Memory B cell (primary cell): ENCODE data around the gene PRR23A.
"Not testable (repeated sequence)": the region's sequence is repeated elsewhere in the genome, so short reads cannot be mapped to it uniquely, and the experiment has no call there.

ENCODE experiments used
- ATAC-seq: fragments of 150-1000 bp; cut with Tn5 transposase; 2 replicates; pipeline ENCODE4 v1.10.0; 2021; ENCODE audit warnings: low read depth, mild to moderate bottlenecking, moderate library complexity
- DNase-seq, 2 donors: peaks; one replicate each; pipeline ENCODE4 v3.0.0; 2022; ENCODE audit warnings: low spot score in 2 of 2
- H3K27ac Mint-ChIP-seq: one replicate; pipeline ENCODE4 v1.8.0; 2022; ENCODE audit warnings: mild to moderate bottlenecking, moderate library complexity, mixed read lengths
- H3K27me3 Mint-ChIP-seq: one replicate; pipeline ENCODE4 v1.8.0; 2022; ENCODE audit warnings: mixed read lengths
- H3K36me3 Mint-ChIP-seq: one replicate; pipeline ENCODE4 v1.8.0; 2022; ENCODE audit warnings: mild to moderate bottlenecking, mixed read lengths
- H3K4me1 Mint-ChIP-seq: one replicate; pipeline ENCODE4 v1.8.0; 2022; ENCODE audit warnings: mixed read lengths
- H3K4me3 Mint-ChIP-seq: one replicate; pipeline ENCODE4 v1.8.0; 2022; ENCODE audit warnings: mild to moderate bottlenecking, moderate library complexity, mixed read lengths
- H3K9me3 Mint-ChIP-seq: one replicate; pipeline ENCODE4 v1.8.0; 2022; ENCODE audit warnings: mixed read lengths

The PRR23A gene

GRCh38 chr3:139006051-139006716 lies at the start of gene PRR23A:
TSS of gene PRR23A (minus strand) at chr3:139006268. CDS start at chr3:139006268, 0 bp downstream.
- Mint-ChIP-seq H3K4me3 (no peak within 1 kb of the TSS), H3K27ac (no peak within 1 kb of the TSS), H3K36me3 (no peaks in the 10 kb centered on the region), H3K9me3 (peaks cover 11% of the 10 kb centered on the region), H3K4me1 (no peaks in the 10 kb centered on the region), H3K27me3 (peaks cover 5% of the 10 kb centered on the region)
- DNase-seq (no peak), ATAC-seq (no peak)

DNA sequence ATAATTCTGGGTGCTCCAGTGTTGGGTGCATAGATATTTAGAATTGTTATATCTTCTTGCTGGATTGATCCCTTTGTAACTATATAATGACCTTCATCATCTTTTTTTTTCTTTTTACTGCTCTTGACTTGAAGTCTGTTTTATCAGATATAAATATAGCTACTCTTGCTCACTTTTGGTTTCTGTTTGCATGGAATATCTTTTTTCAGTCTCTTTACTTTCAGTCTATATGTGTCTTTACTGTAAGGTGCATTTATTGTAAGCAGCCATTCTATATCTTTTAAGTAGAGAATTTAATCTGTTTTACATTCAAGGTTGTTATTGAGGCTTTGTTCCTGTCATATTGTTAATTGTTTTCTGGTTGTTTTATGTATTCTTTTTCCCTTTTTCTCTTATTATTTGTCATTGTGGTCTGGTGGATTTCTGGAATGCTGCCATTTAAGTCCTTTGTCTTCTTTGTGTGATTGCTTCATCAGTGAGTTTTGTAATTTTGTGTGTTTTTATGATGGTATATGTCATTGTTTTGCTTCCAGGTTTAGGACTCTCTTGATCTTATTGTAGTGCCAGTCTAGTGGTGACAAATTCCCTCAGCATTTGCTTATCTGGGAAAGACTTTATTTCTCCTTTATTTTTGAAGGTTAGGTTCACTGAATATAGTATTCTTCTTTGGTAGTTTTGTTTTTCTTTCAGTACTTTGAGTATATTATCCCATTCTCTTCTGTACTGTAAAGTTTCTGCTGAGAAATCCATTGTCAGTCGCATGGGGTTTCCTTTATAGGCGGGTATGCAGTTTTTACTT lies 46.9 kb upstream of the PRR23A start:
- Mint-ChIP-seq H3K27ac (no peak overlapping the region), H3K4me1 (no peaks in the 10 kb centered on the region), H3K36me3 (no peaks in the 10 kb centered on the region), H3K9me3 (peaks cover 20% of the 10 kb centered on the region), H3K4me3 (no peak overlapping the region), H3K27me3 (no peaks in the 10 kb centered on the region)
- ATAC-seq, result no peak
- DNase-seq, result no peak

- Mint-ChIP-seq H3K4me1 (no peaks in the 10 kb centered on the region), H3K36me3 (no peaks in the 10 kb centered on the region), H3K27ac (no peak within 1 kb of the TSS), H3K9me3 (peaks cover 12% of the 10 kb centered on the region), H3K4me3 (no peak within 1 kb of the TSS), H3K27me3 (peaks cover 2% of the 10 kb centered on the region)
- DNase-seq (no peak), ATAC-seq (no peak)
Measured at GRCh38 chr3:139044366-139045210, 38.5 kb upstream of the PRR23A start, which contains the start of gene PRR23C. TSS of gene PRR23C (minus strand) at chr3:139044892. CDS start at chr3:139044620, 272 bp downstream.

DNA sequence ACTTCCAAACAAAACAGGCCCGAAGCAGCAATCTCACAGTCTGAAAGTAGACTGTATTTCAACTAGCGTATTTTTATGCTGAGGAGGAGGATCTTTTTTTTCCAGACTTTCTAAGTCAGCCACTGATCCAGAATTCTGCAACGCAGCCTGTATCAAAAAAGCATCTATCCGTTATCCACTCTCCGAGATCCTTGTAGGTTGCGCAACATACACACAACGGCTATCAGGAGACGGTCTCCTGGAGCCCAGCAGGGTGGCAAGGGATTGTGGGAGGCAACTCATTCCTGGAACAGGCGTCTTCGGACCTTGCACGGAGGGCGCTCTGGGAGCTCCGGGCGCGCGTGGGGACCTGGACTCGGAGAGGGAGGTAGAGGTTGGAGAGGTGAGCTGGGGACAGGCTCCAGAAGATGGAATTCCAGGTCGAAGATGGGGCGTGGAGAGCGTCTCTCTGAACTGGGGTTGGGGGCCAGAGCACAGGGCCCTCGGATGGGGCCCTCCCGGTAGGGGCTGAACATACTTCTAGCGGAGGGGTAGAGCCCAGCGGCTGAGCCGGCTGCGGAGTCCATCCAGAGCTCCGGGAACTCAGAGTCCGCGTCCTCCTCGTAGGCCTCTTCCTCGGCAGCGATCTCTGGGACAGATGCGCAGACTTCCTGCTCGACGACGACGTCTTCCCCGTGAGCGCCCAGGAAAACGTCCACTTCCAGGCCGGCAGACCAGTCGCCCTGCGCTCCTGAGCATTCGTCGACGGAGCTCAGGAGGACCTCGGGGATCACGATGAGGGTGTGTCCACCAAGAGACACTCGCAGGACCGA lies 37.7 kb upstream of the PRR23A start:
- H3K4me3 Mint-ChIP-seq, result no peak overlapping the region
- H3K9me3 Mint-ChIP-seq, result peaks cover 9% of the 10 kb centered on the region
- no peaks in the 10 kb centered on the region for H3K36me3 Mint-ChIP-seq
- ATAC-seq, result no peak
- H3K27me3 Mint-ChIP-seq, result peaks cover 4% of the 10 kb centered on the region
- DNase-seq, result no peak
- H3K4me1 Mint-ChIP-seq, result no peaks in the 10 kb centered on the region
- H3K27ac Mint-ChIP-seq, result no peak overlapping the region

DNA sequence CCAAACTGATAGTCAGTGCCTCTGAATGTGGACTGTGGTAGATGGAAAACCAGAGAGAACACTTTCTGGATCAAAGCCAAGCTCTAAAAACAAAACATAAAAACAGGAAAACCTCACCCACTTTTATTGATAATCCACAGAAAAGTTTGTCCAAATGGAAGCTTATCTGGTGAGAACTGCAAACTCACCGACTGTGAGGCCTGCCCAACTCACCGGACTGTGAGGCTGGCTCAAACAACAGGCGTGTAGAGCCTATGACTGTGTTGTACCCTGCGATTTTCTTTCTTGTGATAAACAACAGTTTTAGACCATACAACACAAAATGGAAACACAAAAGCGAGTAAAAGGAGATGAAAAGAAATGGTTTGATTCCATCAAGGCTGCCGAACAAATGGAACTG lies 31.4 kb upstream of the PRR23A start:
- H3K4me3 Mint-ChIP-seq, result no peak overlapping the region
- H3K36me3 Mint-ChIP-seq, result no peaks in the 10 kb centered on the region
- peaks cover 10% of the 10 kb centered on the region for H3K27me3 Mint-ChIP-seq
- H3K9me3 Mint-ChIP-seq, result no peaks in the 10 kb centered on the region
- H3K4me1 Mint-ChIP-seq, result no peaks in the 10 kb centered on the region
- no peak overlapping the region for H3K27ac Mint-ChIP-seq
- DNase-seq, result no peak
- ATAC-seq, result no peak

GRCh38 chr3:139032326-139033002 lies 26.4 kb upstream of the PRR23A start:
- no peaks in the 10 kb centered on the region for H3K4me1 Mint-ChIP-seq
- no peak for DNase-seq
- H3K27me3 Mint-ChIP-seq, result no peaks in the 10 kb centered on the region
- no peak overlapping the region for H3K27ac Mint-ChIP-seq
- ATAC-seq, result no peak
- no peak overlapping the region for H3K4me3 Mint-ChIP-seq
- H3K36me3 Mint-ChIP-seq, result no peaks in the 10 kb centered on the region
- H3K9me3 Mint-ChIP-seq, result peaks cover 1% of the 10 kb centered on the region

DNA sequence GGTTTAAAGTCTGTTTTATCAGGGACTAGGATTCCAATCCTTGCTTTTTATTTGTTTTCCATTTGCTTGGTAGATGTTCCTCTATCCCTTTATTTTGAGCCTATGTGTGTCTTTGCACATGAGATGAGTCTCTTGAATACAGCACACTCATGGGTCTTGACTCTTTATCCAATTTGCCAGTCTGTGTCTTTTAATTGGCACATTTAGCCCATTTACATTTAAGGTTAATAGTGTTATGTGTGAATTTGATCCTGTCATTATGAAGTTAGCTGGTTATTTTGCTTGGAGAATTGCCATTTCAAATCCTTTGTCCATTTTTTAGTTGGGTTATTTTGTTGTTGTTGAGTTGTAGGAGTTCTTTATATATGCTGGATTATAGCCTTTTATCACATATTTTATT lies 24.5 kb upstream of the PRR23A start:
- not testable (repeated sequence) for ATAC-seq, H3K9me3 Mint-ChIP-seq, H3K27ac Mint-ChIP-seq, DNase-seq, H3K4me1 Mint-ChIP-seq, H3K36me3 Mint-ChIP-seq, H3K27me3 Mint-ChIP-seq, H3K4me3 Mint-ChIP-seq

DNA sequence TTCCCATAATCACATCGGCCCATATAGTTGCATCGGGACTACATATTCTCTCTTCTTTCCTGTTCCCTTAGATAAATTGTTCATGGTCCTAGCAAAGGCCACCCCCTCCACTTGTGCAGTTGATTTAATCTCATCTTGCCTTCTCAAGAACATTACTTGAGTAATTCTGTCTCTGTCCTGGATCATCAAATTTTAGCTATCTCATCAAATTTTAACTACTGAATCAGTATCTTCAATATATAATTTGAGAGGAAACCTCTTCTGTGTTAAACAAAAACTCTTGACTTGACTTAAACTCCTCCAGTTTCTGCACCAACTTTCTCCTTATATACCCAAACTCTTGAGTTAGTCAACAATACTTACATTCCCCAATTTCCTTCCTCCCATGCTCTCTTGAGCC lies 18.9 kb upstream of the PRR23A start:
- DNase-seq, result no peak
- H3K4me3 Mint-ChIP-seq, result no peak overlapping the region
- ATAC-seq, result no peak
- H3K4me1 Mint-ChIP-seq, result no peaks in the 10 kb centered on the region
- no peaks in the 10 kb centered on the region for H3K36me3 Mint-ChIP-seq
- no peaks in the 10 kb centered on the region for H3K27me3 Mint-ChIP-seq
- no peaks in the 10 kb centered on the region for H3K9me3 Mint-ChIP-seq
- no peak overlapping the region for H3K27ac Mint-ChIP-seq

GRCh38 chr3:139020868-139021234 lies 14.8 kb upstream of the PRR23A start, which contains the start of gene PRR23B:
TSS of gene PRR23B (minus strand) at chr3:139020926. CDS start at chr3:139020661, 265 bp downstream.
- peaks cover 4% of the 10 kb centered on the region for H3K27me3 Mint-ChIP-seq
- no peak within 1 kb of the TSS for H3K4me3 Mint-ChIP-seq
- H3K4me1 Mint-ChIP-seq, result no peaks in the 10 kb centered on the region
- DNase-seq (no peak), ATAC-seq (no peak)
- H3K36me3 Mint-ChIP-seq, result no peaks in the 10 kb centered on the region
- no peak within 1 kb of the TSS for H3K27ac Mint-ChIP-seq
- H3K9me3 Mint-ChIP-seq, result peaks cover 2% of the 10 kb centered on the region

GRCh38 chr3:139020036-139020867 lies 14.2 kb upstream of the PRR23A start:
- ATAC-seq, result no peak
- Mint-ChIP-seq H3K36me3 (no peaks in the 10 kb centered on the region), H3K4me1 (no peaks in the 10 kb centered on the region), H3K4me3 (no peak overlapping the region), H3K27me3 (peaks cover 4% of the 10 kb centered on the region), H3K27ac (no peak overlapping the region), H3K9me3 (peaks cover 2% of the 10 kb centered on the region)
- DNase-seq, result no peak

- no peaks in the 10 kb centered on the region for H3K36me3 Mint-ChIP-seq
- H3K27ac Mint-ChIP-seq, result no peak overlapping the region
- DNase-seq, result no peak
- H3K27me3 Mint-ChIP-seq, result peaks cover 4% of the 10 kb centered on the region
- ATAC-seq, result no peak
- no peak overlapping the region for H3K4me3 Mint-ChIP-seq
- H3K9me3 Mint-ChIP-seq, result peaks cover 12% of the 10 kb centered on the region
- no peaks in the 10 kb centered on the region for H3K4me1 Mint-ChIP-seq
Measured at GRCh38 chr3:139016430-139017048, 10.5 kb upstream of the PRR23A start.

DNA sequence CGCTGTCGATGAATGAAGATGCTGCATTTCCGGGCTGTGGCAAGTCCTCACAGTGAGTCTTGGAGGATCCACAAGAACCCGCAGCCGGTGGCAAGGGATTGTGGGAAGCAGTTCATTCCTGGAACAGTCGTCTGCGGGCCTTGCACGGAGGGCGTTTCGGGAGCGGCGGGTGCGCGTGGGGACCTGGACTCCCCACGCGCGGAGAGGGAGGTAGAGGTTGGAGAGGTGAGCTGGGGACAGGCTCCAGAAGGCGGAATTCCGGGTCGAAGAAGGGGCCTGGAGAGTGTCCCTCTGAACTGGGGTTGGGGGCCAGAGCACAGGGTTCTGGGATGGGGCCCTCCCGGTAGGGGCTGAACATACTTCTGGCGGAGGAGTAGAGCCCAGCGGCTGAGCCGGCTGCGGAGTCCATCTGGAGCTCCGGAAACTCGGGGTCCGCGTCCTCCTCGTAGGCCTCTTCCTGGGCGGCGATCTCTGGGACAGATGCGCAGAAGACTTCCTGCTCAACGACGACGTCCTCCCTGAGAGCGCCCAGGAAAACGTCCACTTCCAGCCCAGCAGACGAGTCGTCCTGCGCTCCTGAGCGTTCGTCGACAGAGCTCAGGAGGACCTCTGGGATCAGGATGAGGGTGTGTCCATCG lies 593 bp downstream of the PRR23A start:
- Mint-ChIP-seq H3K36me3 (peaks cover 2% of the 10 kb centered on the region), H3K27ac (no peak overlapping the region), H3K27me3 (peaks cover 5% of the 10 kb centered on the region), H3K4me1 (no peaks in the 10 kb centered on the region), H3K9me3 (peaks cover 15% of the 10 kb centered on the region), H3K4me3 (no peak overlapping the region)
- no peak for DNase-seq
- no peak for ATAC-seq
